Keratinocyte (primary cell): ENCODE data around the gene DTWD2. TPM values are rescaled to one million over a fixed set of nuclear protein-coding genes. Genes with fewer than 3 reads are reported as not detected.

ENCODE experiments used
- DNase-seq: peaks from one replicate; pipeline ENCODE4 v3.0.0-alpha.2; 2011; ENCODE audit warnings: low read depth, missing footprints, low spot score
- FAIRE-seq: peaks from 2 replicates; lab custom pipeline; 2011; peaks lifted over from hg19 to GRCh38; lab: Jason Lieb, UNC
- H2AFZ ChIP-seq: 2 replicates; pipeline ENCODE4 v1.6.0; 2012; ENCODE audit warnings: low read length, control low read depth, inconsistent platforms; ENCODE audit not compliant: control insufficient read depth
- H3K27ac ChIP-seq: 2 replicates; pipeline ENCODE4 v1.5.1; 2011; ENCODE audit warnings: low read length; ENCODE audit not compliant: control insufficient read depth, insufficient read depth
- H3K27me3 ChIP-seq: 3 replicates; pipeline ENCODE4 v1.6.0; 2011; ENCODE audit warnings: low read length; ENCODE audit not compliant: control insufficient read depth, insufficient read depth; ENCODE audit errors: extremely low read depth
- H3K36me3 ChIP-seq, 2 experiments: 2 replicates in 1 of 2; 3 replicates in 1 of 2; pipeline ENCODE4 v1.5.1; 2011; ENCODE audit warnings: low read length in 2 of 2, mild to moderate bottlenecking in 1 of 2; ENCODE audit not compliant: control insufficient read depth in 2 of 2, insufficient read depth in 2 of 2; ENCODE audit errors: extremely low read depth in 1 of 2
- H3K4me1 ChIP-seq: 3 replicates; pipeline ENCODE4 v1.5.1; 2011; ENCODE audit warnings: low read length; ENCODE audit not compliant: control insufficient read depth, insufficient read depth; ENCODE audit errors: extremely low read depth
- H3K4me2 ChIP-seq: 3 replicates; pipeline ENCODE4 v1.6.0; 2011; ENCODE audit warnings: low read depth, low read length; ENCODE audit not compliant: control insufficient read depth, insufficient read depth; ENCODE audit errors: extremely low read depth
- H3K4me3 ChIP-seq, 3 experiments: fragments of 200-600 bp in 1 of 3; sonication (generic) in 1 of 3; 2 replicates in 2 of 3; 3 replicates in 1 of 3; pipeline ENCODE4 v1.5.1; 2011 to 2016; ENCODE audit warnings: low read length in 3 of 3, mild to moderate bottlenecking in 3 of 3, control low read depth in 2 of 3, inconsistent platforms in 1 of 3, low read depth in 1 of 3, mixed read lengths in 1 of 3, mixed run types in 1 of 3, moderate library complexity in 1 of 3; ENCODE audit not compliant: control insufficient read depth in 2 of 3, insufficient read depth in 2 of 3; ENCODE audit errors: extremely low read depth in 1 of 3
- H3K79me2 ChIP-seq: 2 replicates; pipeline ENCODE4 v1.6.0; 2012; ENCODE audit warnings: low read length; ENCODE audit not compliant: control insufficient read depth, insufficient read depth
- H3K9ac ChIP-seq: 3 replicates; pipeline ENCODE4 v1.6.0; 2011; ENCODE audit warnings: low read length; ENCODE audit not compliant: control insufficient read depth, insufficient read depth; ENCODE audit errors: extremely low read depth
- H3K9me1 ChIP-seq: 3 replicates; pipeline ENCODE4 v1.6.0; 2011; ENCODE audit warnings: low read length; ENCODE audit not compliant: control insufficient read depth, insufficient read depth; ENCODE audit errors: extremely low read depth
- H3K9me3 ChIP-seq: 2 replicates; pipeline ENCODE4 v1.5.1; 2012; ENCODE audit warnings: low read depth, low read length; ENCODE audit not compliant: control insufficient read depth
- H4K20me1 ChIP-seq: 3 replicates; pipeline ENCODE4 v1.6.0; 2011; ENCODE audit warnings: low read length; ENCODE audit not compliant: control insufficient read depth, insufficient read depth; ENCODE audit errors: extremely low read depth
- EZH2 ChIP-seq: IDR thresholded peaks from one replicate; pipeline ENCODE4 v1.6.1; 2012; ENCODE audit warnings: inconsistent platforms, mild to moderate bottlenecking, low read length, moderate library complexity
- dilution Hi-C: fragments of 300-500 bp; cut with MboI; formaldehyde crosslinking; loops from one replicate; pipeline ENCODE4 v1.7.0; 2020; ENCODE audit warnings: low sequenced_read_pairs; ENCODE audit not compliant: extremely low pct_ligation_motif_present
- polyA plus RNA-seq, 5 experiments: library from polyadenylated mRNA; depleted of rRNA in 3 of 5; stranded (reverse) in 3 of 5; stranded (forward) in 1 of 5; unstranded in 1 of 5; fragments of >200 nt; gene quantifications; 1 replicate in 1 of 5; 2 replicates in 3 of 5; 3 replicates in 1 of 5; pipeline versions ENCODE4 v1.2.1 to v1.2.3, GENCODE V29; 2011 to 2012; ENCODE audit warnings: missing spikeins in 2 of 5, low read depth in 1 of 5, low replicate concordance in 1 of 5
- TF ChIP-seq, protein P1 (sequence below), 3 experiments: IDR thresholded peaks in 1 of 3; conservative IDR thresholded peaks in 1 of 3; optimal IDR thresholded peaks in 1 of 3; 2 replicates in 2 of 3; 3 replicates in 1 of 3; pipeline versions ENCODE3 to v1.5.1; 2011; ENCODE audit warnings: low read length in 3 of 3, mild to moderate bottlenecking in 3 of 3, moderate library complexity in 2 of 3, control low read depth in 1 of 3, inconsistent platforms in 1 of 3; ENCODE audit not compliant: insufficient read depth in 2 of 3; ENCODE audit errors: extremely low read depth in 1 of 3

Gene DTWD2
- polyA plus RNA-seq, 1 donor (not counting 4 experiments of a cell fraction or from before 2014, with no cell fraction given), result 2.9 TPM

DNA sequence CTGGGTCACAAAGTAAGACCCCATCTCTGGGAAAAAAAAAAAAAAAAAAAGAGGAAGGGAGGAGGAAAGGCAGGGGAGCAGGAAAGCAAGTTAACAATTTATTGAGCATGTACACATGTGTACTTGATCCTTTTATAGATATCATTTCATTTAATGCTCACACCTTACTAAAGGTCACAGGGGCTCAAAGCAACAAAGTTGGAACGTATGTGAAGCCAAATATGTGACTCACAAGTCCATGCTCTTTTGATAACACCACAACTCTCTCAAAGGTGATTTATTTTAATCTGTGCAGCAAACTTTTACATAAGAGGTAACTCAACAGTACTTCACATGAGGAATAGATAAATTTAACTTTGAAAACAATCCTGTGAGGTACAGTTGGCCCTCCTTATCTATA, 34.4 kb upstream of the DTWD2 start:
- no peak overlapping the region for H3K4me2 ChIP-seq
- no peaks in the 10 kb centered on the region for H4K20me1 ChIP-seq
- H3K27me3 ChIP-seq, result no peaks in the 10 kb centered on the region
- no peaks in the 10 kb centered on the region for H3K9me1 ChIP-seq
- H3K4me1 ChIP-seq, result no peaks in the 10 kb centered on the region
- TF ChIP-seq, protein P1, sequence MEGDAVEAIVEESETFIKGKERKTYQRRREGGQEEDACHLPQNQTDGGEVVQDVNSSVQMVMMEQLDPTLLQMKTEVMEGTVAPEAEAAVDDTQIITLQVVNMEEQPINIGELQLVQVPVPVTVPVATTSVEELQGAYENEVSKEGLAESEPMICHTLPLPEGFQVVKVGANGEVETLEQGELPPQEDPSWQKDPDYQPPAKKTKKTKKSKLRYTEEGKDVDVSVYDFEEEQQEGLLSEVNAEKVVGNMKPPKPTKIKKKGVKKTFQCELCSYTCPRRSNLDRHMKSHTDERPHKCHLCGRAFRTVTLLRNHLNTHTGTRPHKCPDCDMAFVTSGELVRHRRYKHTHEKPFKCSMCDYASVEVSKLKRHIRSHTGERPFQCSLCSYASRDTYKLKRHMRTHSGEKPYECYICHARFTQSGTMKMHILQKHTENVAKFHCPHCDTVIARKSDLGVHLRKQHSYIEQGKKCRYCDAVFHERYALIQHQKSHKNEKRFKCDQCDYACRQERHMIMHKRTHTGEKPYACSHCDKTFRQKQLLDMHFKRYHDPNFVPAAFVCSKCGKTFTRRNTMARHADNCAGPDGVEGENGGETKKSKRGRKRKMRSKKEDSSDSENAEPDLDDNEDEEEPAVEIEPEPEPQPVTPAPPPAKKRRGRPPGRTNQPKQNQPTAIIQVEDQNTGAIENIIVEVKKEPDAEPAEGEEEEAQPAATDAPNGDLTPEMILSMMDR (optimal IDR thresholded peaks at IDR 0.05 in 1 of 3, IDR thresholded peaks at IDR 0.05 in 1 of 3, conservative IDR thresholded peaks at IDR 0.05 in 1 of 3; ENCODE audit: extremely low read depth in 1 of 3, insufficient read depth in 2 of 3, low read length in 3 of 3), result no peak
- TF ChIP-seq EZH2, result no peak
- no peak overlapping the region for H3K9ac ChIP-seq
- H3K27ac ChIP-seq, result no peak overlapping the region
- dilution Hi-C loops, result no loop called here
- H2AFZ ChIP-seq, result no peak overlapping the region
- H3K4me3 ChIP-seq, result no peak overlapping the region
- DNase-seq, result no peak
- no peak for FAIRE-seq
- no peaks in the 10 kb centered on the region for H3K79me2 ChIP-seq
- H3K36me3 ChIP-seq, result no peaks in the 10 kb centered on the region
- no peaks in the 10 kb centered on the region for H3K9me3 ChIP-seq

DNA sequence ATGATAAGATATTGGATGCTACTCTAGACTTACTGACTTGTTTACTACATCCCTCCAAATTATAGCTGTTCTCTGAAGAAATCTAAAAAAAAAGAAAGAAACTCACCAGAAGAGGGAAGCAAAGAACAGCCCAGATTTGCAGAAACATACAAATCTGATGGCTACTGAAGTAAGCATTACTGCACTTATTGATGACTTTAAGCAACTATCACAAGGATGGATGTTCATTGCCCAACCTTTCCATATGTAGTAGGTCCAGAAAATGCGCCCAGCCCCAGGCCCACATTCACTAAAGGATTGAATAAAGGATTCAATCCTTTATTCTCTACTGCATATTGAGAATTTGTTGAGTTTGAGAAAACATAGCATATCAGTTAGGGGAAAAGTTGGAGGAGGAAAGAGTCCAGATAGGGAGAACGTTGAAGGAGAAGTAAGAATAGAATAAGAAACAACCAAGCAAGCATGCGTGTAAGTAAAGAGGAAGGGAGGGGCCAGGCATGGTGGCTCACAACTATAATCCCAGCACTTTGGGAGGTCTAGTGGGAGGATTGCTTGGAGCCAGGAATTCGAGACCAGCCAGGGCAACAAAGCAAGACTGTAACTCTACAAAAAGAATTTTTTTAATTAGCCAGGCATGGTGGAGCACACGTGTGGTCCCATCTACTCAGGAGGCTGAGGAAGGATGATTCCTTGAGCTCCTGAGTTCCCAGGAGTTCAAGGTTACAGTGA, 33.8 kb upstream of the DTWD2 start:
- FAIRE-seq (peak; percentile 81), DNase-seq (no peak)
- Histone ChIP-seq H3K27me3 (no peaks in the 10 kb centered on the region), H3K36me3 (no peaks in the 10 kb centered on the region), H3K27ac (no peak overlapping the region), H2AFZ (no peak overlapping the region), H3K4me1 (no peaks in the 10 kb centered on the region), H3K9me3 (no peaks in the 10 kb centered on the region), H3K9ac (no peak overlapping the region), H3K9me1 (no peaks in the 10 kb centered on the region), H3K4me3 (no peak overlapping the region), H3K4me2 (no peak overlapping the region), H3K79me2 (no peaks in the 10 kb centered on the region), H4K20me1 (no peaks in the 10 kb centered on the region)
- TF ChIP-seq EZH2, result no peak
- TF ChIP-seq, protein P1 (optimal IDR thresholded peaks at IDR 0.05 in 1 of 3, IDR thresholded peaks at IDR 0.05 in 1 of 3, conservative IDR thresholded peaks at IDR 0.05 in 1 of 3; ENCODE audit: extremely low read depth in 1 of 3, insufficient read depth in 2 of 3, low read length in 3 of 3), result peak in 2 of 3 experiments; percentile 40 to 48
- dilution Hi-C loops, result no loop called here
